Colonic mucosa (tissue), 4 donors: ENCODE data around the gene CEP76. TPM values are rescaled to one million over a fixed set of nuclear protein-coding genes. Genes with fewer than 3 reads are reported as not detected.

Experiments
- DNase-seq: peaks from one replicate; pipeline ENCODE4 v3.0.0-alpha.2; 2020
- H3K27ac ChIP-seq: fragments of 200-600 bp; one replicate; pipeline ENCODE4 v1.8.0; 2021
- H3K27me3 ChIP-seq: fragments of 200-600 bp; one replicate; pipeline ENCODE4 v1.8.0; 2021
- H3K36me3 ChIP-seq: fragments of 200-600 bp; one replicate; pipeline ENCODE4 v1.8.0; 2021
- H3K4me1 ChIP-seq: fragments of 200-600 bp; one replicate; pipeline ENCODE4 v1.8.0; 2021; ENCODE audit warnings: mild to moderate bottlenecking
- H3K4me3 ChIP-seq: fragments of 200-600 bp; one replicate; pipeline ENCODE4 v1.8.0; 2021
- H3K9ac ChIP-seq, 2 donors: one replicate each; pipeline ENCODE4 v1.7.0; 2013; ENCODE audit warnings: control low read depth in 2 of 2, low read depth in 2 of 2, low read length in 2 of 2
- H3K9me3 ChIP-seq: fragments of 200-600 bp; one replicate; pipeline ENCODE4 v1.8.0; 2021
- intact Hi-C: fragments of 100-400 bp; cut with DNase I; formaldehyde crosslinking; loops from one replicate; pipeline ENCODE4 v1.14.1; 2022
- total RNA-seq, 2 donors: library from RNA; stranded (reverse); fragmentation: NEBNext Ultra II Directional in 1 of 2; extraction: Animal tissue kit (Norgen Biotek cat#: 25700) in 1 of 2; gene quantifications; one replicate each; pipeline ENCODE4 v1.2.1, GENCODE V29; 2021
- TF ChIP-seq, protein P1 (sequence below): fragments of 200-600 bp; IDR thresholded peaks from one replicate; pipeline ENCODE4 v1.8.0; 2022; ENCODE audit warnings: antibody characterized with exemption, mild to moderate bottlenecking
- donor health status: healthy.
- donor health status: DM: no; HTN: no; CAD: no.
- donor health status: DM: no; HTN: no; CAD: no.

The CEP76 gene
- total RNA-seq, 2 donors from 2014 or later: 4.7 to 10.7 TPM

DNA sequence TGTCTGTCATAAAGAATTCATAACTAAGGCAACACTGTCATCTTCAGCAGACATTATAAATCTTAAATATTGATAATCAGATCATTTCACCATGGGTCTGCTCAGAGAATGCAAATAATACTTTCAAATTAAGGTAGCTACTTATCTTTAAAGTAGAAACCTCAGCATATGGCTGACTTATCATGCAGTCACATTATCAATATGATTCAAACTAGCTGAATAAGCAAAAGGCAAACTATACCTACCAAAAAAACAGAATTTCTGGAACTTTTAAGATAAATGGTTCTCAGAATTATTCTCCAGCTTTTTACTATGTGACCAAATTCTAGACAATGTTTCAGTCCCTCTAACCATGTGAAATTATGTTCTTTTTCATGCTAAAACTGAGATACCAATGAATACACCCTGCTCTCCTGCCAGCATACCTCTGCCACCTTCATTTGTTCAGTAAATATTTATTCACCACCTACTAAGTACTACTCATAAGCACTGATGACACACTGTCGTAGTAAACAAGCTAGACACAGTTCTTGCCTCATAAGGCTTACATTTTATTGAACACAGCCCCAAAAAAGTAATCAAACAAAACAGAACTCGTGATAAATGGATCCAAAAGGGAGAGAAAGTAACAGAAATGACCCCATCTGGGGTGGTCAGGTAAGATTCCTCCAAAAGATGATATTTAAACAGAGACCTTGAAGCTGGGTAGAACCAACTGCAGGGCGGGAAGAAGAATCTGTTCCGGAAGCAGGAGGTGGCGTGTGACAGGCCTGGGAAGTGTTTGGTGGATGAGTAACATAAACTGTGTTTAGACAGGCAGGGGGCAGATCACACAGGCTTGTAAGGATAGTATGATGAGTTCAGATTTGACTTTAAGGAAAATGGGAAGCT is 62.3 kb downstream of the CEP76 start:
- intact Hi-C loops: no loop called here
- DNase-seq: no peak
- Histone ChIP-seq H3K4me3 (no peak overlapping the region), H3K4me1 (no peaks in the 10 kb centered on the region), H3K9me3 (no peaks in the 10 kb centered on the region), H3K27me3 (no peaks in the 10 kb centered on the region), H3K27ac (no peak overlapping the region), H3K9ac (no peak overlapping the region), H3K36me3 (no peaks in the 10 kb centered on the region)
- TF ChIP-seq, protein P1, sequence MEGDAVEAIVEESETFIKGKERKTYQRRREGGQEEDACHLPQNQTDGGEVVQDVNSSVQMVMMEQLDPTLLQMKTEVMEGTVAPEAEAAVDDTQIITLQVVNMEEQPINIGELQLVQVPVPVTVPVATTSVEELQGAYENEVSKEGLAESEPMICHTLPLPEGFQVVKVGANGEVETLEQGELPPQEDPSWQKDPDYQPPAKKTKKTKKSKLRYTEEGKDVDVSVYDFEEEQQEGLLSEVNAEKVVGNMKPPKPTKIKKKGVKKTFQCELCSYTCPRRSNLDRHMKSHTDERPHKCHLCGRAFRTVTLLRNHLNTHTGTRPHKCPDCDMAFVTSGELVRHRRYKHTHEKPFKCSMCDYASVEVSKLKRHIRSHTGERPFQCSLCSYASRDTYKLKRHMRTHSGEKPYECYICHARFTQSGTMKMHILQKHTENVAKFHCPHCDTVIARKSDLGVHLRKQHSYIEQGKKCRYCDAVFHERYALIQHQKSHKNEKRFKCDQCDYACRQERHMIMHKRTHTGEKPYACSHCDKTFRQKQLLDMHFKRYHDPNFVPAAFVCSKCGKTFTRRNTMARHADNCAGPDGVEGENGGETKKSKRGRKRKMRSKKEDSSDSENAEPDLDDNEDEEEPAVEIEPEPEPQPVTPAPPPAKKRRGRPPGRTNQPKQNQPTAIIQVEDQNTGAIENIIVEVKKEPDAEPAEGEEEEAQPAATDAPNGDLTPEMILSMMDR: no peak

DNA sequence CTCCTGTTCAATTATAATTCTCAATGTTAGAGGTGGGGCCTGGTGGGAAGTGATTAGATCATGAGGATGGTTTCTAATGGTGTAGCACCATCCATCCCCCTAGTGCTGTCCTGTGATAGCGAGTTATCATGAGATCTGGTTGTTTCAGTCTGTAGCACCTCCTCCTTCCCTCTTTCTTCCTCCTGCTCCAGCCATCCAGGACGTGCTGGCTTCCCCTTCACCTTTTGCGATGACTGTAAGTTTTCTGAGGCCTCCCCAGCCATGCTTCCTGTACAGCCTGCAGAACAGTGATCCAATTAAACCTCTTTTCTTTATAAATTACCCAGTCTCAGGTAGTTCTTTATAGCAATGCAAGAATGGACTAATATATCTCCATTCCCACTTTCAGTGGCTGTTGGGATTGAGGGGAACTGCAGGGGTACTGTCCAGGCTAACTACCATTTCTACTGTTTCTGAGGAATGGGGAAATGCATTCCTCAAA is 63.8 kb downstream of the CEP76 start:
- no peak overlapping the region for H3K4me3 ChIP-seq
- TF ChIP-seq, protein P1: no peak
- intact Hi-C loops: no loop called here

DNA sequence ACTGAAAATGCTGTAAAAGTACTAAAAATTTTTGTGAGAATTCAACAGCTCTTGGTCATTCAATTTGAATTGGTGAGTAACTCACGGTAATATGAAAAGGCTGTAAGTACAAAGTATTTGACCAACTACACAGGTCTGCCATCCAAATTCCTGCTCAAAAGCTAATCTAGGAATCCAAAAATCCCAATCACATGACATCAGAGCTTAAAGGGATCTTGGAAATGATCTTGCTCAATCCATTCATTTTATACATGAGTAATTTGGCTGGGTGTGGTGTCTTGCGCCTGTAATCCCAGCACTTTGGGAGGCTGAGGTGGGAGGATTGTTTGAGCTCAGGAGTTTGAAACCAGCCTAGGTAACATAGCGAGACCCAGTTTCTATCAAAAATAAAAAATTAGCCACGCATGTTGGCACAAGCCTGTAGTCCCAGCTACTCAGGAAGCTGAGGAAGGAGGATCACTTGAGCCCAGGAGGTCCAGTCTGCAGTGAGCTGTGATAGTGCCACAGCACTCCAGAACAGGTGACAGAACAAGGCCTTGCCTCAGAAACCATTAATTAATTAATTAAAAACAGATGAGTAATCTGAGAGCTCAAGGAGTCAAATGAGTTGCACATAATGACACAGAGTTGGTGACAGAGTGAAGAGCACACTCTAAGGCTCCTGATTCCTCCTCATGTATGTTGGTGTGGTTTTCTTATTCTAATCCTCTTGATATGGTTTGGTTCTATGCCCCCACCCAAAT is 64.5 kb downstream of the CEP76 start:
- Histone ChIP-seq H3K36me3 (no peaks in the 10 kb centered on the region), H3K27me3 (no peaks in the 10 kb centered on the region), H3K4me1 (no peaks in the 10 kb centered on the region), H3K27ac (no peak overlapping the region), H3K9ac (no peak overlapping the region), H3K9me3 (no peaks in the 10 kb centered on the region), H3K4me3 (no peak overlapping the region)
- no peak for DNase-seq
- TF ChIP-seq, protein P1: no peak
- intact Hi-C loops: no loop called here

More for the DNA sequence above, 63.8 kb downstream of the CEP76 start:
- Histone ChIP-seq H3K4me1 (no peaks in the 10 kb centered on the region), H3K9ac (no peak overlapping the region), H3K27me3 (no peaks in the 10 kb centered on the region), H3K9me3 (no peaks in the 10 kb centered on the region), H3K27ac (no peak overlapping the region), H3K36me3 (no peaks in the 10 kb centered on the region)
- DNase-seq: no peak

DNA sequence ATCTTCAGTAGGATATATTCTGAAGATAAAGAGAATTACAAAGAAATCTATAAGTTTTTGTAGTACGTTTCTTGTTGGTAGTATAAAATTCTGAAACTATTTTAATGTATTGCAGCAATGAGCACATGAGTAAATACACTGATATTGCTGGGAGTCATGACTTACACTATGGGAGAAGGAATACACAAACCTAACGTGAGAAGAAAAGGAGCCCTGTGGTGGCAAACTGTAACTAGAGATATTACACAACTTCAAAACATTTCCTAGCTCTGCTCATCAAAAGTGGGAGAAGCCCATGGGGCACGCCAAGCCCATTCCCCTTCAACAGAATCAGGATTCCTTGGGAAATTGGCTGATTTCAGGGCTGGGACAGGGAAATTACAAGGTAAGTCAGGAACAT is 65.1 kb downstream of the CEP76 start:
- intact Hi-C loops: no loop called here
- no peak for DNase-seq

DNA sequence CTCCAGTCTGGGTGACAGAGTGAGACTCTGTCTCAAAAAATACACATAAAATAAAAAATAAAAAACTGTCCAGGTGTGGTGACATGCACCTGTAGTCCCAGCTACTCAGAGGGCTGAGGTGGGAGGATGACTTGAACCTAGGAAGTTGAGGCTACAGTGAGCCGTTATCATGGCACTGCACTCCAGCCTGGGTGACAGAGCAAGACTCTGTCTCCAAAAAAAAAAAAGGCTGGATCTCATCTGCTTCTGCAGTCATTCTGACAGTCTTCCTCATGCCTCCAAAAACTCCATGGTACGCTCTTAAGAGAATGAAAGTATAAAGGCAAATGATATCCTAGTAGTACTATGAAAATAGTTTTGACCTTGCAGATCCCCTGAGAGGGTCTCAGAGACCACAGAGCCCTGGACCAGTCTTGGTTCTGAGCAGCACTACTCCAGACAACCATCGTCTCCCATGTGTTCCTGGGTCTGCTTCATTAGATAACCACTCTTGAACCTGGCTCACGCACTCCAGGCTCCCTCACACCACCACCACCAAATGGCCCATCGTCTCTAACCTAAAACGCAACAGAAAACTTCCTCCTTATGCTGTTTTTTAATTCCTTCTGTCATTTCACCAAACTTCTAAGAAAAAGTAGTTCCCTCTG is 70.6 kb downstream of the CEP76 start:
- no peaks in the 10 kb centered on the region for H3K9me3 ChIP-seq
- H3K27me3 ChIP-seq: no peaks in the 10 kb centered on the region
- TF ChIP-seq, protein P1: no peak
- H3K4me3 ChIP-seq: no peak overlapping the region
- no peaks in the 10 kb centered on the region for H3K4me1 ChIP-seq
- H3K9ac ChIP-seq: no peak overlapping the region
- intact Hi-C loops: no loop called here
- H3K36me3 ChIP-seq: no peaks in the 10 kb centered on the region
- H3K27ac ChIP-seq: no peak overlapping the region
- DNase-seq: no peak

More for the DNA sequence above, 65.1 kb downstream of the CEP76 start:
- no peak overlapping the region for H3K9ac ChIP-seq
- no peak overlapping the region for H3K27ac ChIP-seq
- TF ChIP-seq, protein P1: no peak
- no peaks in the 10 kb centered on the region for H3K9me3 ChIP-seq
- no peaks in the 10 kb centered on the region for H3K27me3 ChIP-seq
- no peaks in the 10 kb centered on the region for H3K36me3 ChIP-seq
- no peaks in the 10 kb centered on the region for H3K4me1 ChIP-seq
- H3K4me3 ChIP-seq: no peak overlapping the region
